ENCODE measurements around the gene ZFR2. TPM values are rescaled to one million over a fixed set of nuclear protein-coding genes. Genes with fewer than 3 reads are reported as not detected.
"Not testable (repeated sequence)": the region's sequence is repeated elsewhere in the genome, so short reads cannot be mapped to it uniquely, and the experiment has no call there.

The ZFR2 gene
- total RNA-seq, 1 donor from 2014 or later, result not detected

DNA sequence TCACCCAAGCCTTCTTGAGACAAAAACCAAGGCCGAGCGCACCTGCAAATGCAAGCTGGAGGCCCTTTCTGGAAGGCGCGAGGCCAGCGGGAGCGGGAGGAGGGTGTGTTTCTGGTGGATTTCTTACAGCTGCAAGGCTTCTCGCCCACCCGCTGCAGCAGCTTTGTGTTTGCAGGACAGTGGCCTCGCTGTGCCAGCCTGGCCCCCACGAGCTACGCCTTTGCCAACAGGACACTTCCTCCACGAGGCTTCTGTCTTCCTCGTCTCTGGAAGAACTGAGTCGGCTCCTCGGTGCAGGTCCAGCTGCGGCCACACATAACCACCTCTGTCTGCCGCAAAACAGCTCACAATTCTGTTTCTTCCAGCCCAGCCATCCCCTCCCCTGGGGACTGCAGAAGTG, 21.8 kb upstream of the ZFR2 start:
- Mint-ChIP-seq H3K4me3 (ENCODE audit: unreplicated experiment) (no peak overlapping the region), H3K27me3 (ENCODE audit: unreplicated experiment) (peaks cover 7% of the 10 kb centered on the region), H3K27ac (ENCODE audit: unreplicated experiment) (no peak overlapping the region), H3K4me1 (ENCODE audit: unreplicated experiment) (no peaks in the 10 kb centered on the region), H3K36me3 (ENCODE audit: unreplicated experiment) (no peaks in the 10 kb centered on the region), H3K9me3 (ENCODE audit: unreplicated experiment) (no peaks in the 10 kb centered on the region)
- TF ChIP-seq, protein P1, sequence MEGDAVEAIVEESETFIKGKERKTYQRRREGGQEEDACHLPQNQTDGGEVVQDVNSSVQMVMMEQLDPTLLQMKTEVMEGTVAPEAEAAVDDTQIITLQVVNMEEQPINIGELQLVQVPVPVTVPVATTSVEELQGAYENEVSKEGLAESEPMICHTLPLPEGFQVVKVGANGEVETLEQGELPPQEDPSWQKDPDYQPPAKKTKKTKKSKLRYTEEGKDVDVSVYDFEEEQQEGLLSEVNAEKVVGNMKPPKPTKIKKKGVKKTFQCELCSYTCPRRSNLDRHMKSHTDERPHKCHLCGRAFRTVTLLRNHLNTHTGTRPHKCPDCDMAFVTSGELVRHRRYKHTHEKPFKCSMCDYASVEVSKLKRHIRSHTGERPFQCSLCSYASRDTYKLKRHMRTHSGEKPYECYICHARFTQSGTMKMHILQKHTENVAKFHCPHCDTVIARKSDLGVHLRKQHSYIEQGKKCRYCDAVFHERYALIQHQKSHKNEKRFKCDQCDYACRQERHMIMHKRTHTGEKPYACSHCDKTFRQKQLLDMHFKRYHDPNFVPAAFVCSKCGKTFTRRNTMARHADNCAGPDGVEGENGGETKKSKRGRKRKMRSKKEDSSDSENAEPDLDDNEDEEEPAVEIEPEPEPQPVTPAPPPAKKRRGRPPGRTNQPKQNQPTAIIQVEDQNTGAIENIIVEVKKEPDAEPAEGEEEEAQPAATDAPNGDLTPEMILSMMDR (IDR thresholded peaks at IDR 0.05), result no peak
- DNase-seq (ENCODE audit: extremely low spot score, unreplicated experiment), result no peak

DNA sequence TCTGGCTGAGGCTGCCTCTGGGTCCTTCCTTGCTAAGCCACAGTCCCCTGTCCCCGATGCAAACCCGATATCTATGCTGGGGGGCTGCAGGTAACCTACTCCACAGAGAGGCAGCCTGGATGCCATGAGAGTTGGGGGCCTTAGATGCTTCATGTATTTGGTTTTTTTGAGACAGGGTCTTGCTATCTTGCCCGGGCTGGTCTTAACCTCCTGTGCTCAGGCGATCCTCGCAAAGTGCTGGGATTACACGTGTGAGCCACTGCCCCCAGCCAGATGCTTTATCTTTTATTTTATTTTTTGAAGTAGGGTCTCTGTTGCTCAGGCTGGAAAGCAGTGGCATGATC, 13.2 kb upstream of the ZFR2 start:
- Mint-ChIP-seq H3K27me3 (ENCODE audit: unreplicated experiment) (peaks cover 32% of the 10 kb centered on the region), H3K36me3 (ENCODE audit: unreplicated experiment) (no peaks in the 10 kb centered on the region), H3K4me1 (ENCODE audit: unreplicated experiment) (no peaks in the 10 kb centered on the region), H3K27ac (ENCODE audit: unreplicated experiment) (no peak overlapping the region), H3K4me3 (ENCODE audit: unreplicated experiment) (no peak overlapping the region), H3K9me3 (ENCODE audit: unreplicated experiment) (no peaks in the 10 kb centered on the region)
- TF ChIP-seq, protein P1 (IDR thresholded peaks at IDR 0.05), result no peak
- no peak for DNase-seq (ENCODE audit: extremely low spot score, unreplicated experiment)

DNA sequence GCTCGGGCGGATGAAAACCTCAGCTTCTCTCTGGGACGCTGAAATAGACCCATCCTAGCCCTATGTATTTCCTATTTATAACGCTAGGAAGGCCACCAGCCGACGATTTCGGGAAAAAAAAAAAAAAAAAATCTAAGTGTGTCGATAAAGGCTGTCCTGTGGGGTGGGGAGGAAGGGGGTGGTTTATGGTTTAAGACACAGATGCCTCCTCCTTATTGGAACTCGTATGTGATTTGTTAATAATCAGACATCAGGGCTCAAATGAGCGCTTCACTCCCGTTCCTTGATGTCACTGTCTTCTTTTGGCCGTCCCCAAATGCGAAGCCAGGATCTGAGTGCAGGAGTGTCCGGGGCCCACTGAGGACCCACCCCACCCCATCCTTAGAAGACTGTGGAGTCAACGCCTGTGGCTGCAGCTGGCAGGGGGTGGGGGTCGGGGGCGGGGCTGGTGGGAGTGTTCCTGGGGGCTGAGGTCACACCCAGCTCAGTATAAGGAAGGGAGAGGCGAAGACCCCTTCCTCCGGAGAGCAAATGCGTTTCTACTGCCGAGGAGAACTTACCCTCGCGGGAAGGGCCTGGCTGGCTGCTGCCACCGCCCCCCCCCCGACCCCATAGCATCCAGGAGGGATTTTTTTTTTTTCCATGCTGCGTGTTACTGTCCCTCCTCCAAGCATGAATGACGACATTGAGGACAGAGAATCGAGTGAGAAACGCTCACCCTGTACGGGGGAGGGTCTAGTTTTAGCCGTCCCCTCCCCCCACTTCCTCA, 12.6 kb upstream of the ZFR2 start:
- Mint-ChIP-seq H3K27ac (ENCODE audit: unreplicated experiment) (no peak overlapping the region), H3K4me3 (ENCODE audit: unreplicated experiment) (no peak overlapping the region), H3K9me3 (ENCODE audit: unreplicated experiment) (no peaks in the 10 kb centered on the region), H3K36me3 (ENCODE audit: unreplicated experiment) (no peaks in the 10 kb centered on the region), H3K27me3 (ENCODE audit: unreplicated experiment) (peaks cover 33% of the 10 kb centered on the region), H3K4me1 (ENCODE audit: unreplicated experiment) (no peaks in the 10 kb centered on the region)
- DNase-seq (ENCODE audit: extremely low spot score, unreplicated experiment), result no peak
- TF ChIP-seq, protein P1 (IDR thresholded peaks at IDR 0.05), result no peak

DNA sequence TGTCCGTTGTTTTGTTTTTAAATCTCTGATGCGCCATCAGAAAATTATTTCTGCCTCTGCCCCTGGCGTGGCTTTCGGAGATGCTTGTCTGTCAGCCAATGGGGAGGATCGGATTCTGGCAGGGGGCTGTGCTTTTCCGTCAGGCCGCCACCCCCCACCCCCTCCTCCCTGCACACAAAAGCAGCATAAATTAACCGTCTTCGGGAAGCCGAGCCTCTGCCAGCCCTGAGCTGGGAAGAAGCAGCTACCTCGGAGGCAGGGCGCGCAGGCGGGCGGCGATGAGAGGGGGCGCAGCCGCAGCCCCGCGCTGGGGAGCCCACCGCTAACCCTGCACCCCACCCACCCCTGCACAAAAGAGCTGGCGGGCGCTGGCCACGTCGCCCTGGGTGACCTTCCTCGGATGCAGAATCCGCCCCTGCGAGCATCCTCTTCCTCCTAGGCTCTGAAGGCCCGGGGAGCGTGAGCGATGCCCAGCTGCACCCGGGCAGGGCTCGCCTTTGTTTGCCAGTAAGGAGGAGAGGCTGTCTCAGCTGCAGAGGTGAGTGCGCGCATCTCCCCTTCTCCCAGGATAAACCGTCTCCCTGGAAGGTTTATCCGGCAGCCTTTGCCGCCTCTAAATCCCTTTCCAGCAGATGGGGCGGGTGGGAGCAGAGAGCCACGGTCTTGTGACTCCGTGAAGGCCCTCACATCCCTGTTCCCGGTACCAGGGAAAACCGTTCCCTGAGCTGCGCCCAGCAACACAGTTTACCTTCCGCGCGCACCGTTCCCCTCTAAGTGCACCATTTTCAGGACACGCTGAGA, 11.8 kb upstream of the ZFR2 start, which contains the start of gene ATCAY:
Gene ATCAY, plus strand, starts transcription at position 215 of the 801 bp plus-strand sequence. CDS start 5,083 bp downstream, outside the sequence.
- Mint-ChIP-seq H3K4me3 (ENCODE audit: unreplicated experiment) (no peak within 1 kb of the TSS), H3K27ac (ENCODE audit: unreplicated experiment) (no peak within 1 kb of the TSS), H3K4me1 (ENCODE audit: unreplicated experiment) (no peaks in the 10 kb centered on the region), H3K27me3 (ENCODE audit: unreplicated experiment) (peaks cover 33% of the 10 kb centered on the region), H3K36me3 (ENCODE audit: unreplicated experiment) (no peaks in the 10 kb centered on the region), H3K9me3 (ENCODE audit: unreplicated experiment) (no peaks in the 10 kb centered on the region)
- TF ChIP-seq, protein P1 (IDR thresholded peaks at IDR 0.05), result no peak
- no peak for DNase-seq (ENCODE audit: extremely low spot score, unreplicated experiment)

DNA sequence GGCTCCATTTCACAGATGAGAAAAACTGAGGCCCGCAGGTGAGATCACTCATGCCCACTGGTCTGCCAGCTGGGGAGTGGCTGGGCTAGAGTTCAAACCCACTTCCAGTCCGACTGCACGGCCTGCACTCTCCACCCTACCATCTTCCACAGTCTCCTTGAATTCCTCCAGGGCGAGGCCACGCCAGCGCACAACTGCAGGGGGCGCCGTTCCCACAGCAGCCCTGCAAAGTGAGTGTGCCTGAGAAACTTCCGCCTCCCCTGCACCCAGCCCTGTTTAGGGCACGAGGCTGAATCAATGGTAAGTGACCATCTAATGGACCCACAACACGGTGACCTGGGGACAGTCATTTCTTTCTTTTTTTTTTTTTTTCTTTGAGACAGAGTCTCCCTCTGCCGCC, 10.8 kb upstream of the ZFR2 start:
- Mint-ChIP-seq H3K9me3 (ENCODE audit: unreplicated experiment) (no peaks in the 10 kb centered on the region), H3K4me3 (ENCODE audit: unreplicated experiment) (no peak overlapping the region)

DNA sequence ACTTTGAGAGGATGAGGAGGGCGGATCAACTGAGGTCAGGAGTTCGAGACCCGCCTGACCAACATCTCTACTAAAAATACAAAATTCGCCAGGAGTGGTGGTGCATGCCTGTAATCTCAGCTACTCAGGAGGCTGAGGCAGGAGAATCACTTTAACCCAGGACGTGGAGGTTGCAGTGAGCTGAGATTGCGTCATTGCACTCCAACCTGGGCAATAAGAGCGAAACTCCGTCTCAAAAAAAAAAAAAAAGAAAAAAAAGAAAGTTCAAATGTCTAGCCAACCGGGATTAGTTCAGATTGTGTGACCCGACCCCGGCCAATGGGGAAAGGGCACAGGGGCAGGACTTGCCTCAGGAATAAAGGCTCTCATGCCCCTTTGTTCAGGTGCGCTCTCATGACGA, 5.9 kb upstream of the ZFR2 start:
- not testable (repeated sequence) for H3K4me1 Mint-ChIP-seq (ENCODE audit: unreplicated experiment); H3K9me3 Mint-ChIP-seq (ENCODE audit: unreplicated experiment); H3K36me3 Mint-ChIP-seq (ENCODE audit: unreplicated experiment); H3K4me3 Mint-ChIP-seq (ENCODE audit: unreplicated experiment); H3K27ac Mint-ChIP-seq (ENCODE audit: unreplicated experiment); DNase-seq (ENCODE audit: extremely low spot score, unreplicated experiment)
- H3K27me3 Mint-ChIP-seq (ENCODE audit: unreplicated experiment), result peaks cover 22% of the 10 kb centered on the region

More for the DNA sequence above, 10.8 kb upstream of the ZFR2 start:
- DNase-seq (ENCODE audit: extremely low spot score, unreplicated experiment), result no peak
- TF ChIP-seq, protein P1 (IDR thresholded peaks at IDR 0.05), result no peak
- no peaks in the 10 kb centered on the region for H3K36me3 Mint-ChIP-seq (ENCODE audit: unreplicated experiment)
- H3K4me1 Mint-ChIP-seq (ENCODE audit: unreplicated experiment), result no peaks in the 10 kb centered on the region
- peaks cover 33% of the 10 kb centered on the region for H3K27me3 Mint-ChIP-seq (ENCODE audit: unreplicated experiment)
- no peak overlapping the region for H3K27ac Mint-ChIP-seq (ENCODE audit: unreplicated experiment)

Data from osteocyte (in vitro differentiated cells).